HG03108 (cell line): ENCODE measurements around the gene CEACAM19.
"Not testable (repeated sequence)": the region's sequence is repeated elsewhere in the genome, so short reads cannot be mapped to it uniquely, and the experiment has no call there.

Experiments used
- ATAC-seq: cut with Tn5 transposase; IDR thresholded peaks from one replicate; pipeline ENCODE4 v1.9.1; 2021; ENCODE audit warnings: moderate library complexity; ENCODE audit not compliant: unreplicated experiment

Gene CEACAM19

DNA sequence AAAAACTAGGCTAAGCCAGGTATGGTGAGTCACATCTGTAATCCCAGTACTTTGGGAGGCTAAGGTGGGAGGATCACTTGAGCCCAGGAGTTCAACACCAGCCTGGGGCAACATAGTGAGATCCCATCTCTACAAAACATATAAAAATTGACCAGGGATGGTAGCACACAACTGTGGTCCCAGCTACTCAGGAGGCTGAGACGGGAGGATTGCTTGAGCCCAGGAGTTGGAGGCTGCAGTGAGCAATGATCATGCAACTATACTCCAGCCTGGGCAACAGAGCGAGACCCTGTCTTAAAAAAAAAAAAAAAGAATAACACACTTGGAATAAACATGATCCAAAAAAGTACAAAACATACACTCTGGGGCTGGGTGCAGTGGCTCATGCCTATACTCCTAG lies 1.3 kb upstream of the CEACAM19 start:
- not testable (repeated sequence) for ATAC-seq

DNA sequence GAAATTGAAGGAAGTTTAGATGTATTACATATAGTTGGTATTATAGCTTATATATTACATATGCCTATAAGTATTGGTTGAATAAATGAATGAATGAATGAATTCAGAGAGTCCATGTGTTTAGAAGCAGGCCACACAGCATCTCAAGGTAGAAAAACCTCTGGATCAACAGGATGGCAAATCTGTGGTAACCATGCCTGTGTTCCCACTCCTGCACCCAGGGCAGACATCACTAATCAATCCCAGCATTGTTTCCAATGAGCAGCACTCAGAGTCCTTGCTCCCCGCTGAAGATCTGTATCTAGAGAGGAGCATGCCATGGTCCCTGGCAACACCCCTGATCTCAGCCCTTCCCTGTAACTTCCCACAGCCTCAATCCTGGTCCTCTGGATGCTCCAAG lies 944 bp downstream of the CEACAM19 start:
- ATAC-seq: no peak

DNA sequence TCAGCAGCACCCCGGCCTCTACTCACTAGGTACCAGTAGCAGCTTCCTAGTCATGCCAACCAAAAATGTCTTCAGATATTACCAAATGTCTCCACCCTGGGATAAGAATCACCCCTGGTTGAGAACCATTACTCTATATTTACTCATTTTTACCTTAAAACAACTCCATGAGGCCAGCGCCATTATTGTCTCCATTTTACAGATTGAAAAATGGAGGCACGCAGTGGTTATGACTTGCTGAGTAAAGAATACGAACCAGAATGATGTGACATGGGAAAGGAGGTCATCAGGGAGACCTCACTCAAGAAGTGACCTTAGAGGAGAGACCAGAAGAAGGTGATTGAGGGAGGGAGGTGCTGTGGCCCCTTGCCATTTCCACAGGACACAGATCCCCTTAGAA lies 2.2 kb downstream of the CEACAM19 start:
- ATAC-seq: no peak

DNA sequence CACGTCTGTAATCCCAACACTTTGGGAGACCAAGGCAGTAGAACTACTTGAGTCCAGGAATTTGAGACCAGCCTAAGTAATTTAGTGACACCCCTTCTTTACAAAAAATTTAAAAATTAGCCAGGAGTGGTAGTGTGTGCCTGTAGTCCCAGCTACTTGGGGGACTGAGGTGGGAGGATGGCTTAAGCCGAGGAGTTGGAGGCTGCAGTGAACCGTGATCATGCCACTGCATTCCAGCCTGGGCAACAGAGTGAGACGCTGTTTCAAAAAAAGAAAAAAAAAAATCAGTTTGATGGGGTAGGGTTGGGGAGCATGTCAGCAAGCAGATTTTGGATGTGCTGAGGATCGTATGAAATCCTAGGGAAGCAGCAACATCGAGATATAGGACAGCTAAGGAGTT lies 4.2 kb downstream of the CEACAM19 start:
- ATAC-seq: no peak

DNA sequence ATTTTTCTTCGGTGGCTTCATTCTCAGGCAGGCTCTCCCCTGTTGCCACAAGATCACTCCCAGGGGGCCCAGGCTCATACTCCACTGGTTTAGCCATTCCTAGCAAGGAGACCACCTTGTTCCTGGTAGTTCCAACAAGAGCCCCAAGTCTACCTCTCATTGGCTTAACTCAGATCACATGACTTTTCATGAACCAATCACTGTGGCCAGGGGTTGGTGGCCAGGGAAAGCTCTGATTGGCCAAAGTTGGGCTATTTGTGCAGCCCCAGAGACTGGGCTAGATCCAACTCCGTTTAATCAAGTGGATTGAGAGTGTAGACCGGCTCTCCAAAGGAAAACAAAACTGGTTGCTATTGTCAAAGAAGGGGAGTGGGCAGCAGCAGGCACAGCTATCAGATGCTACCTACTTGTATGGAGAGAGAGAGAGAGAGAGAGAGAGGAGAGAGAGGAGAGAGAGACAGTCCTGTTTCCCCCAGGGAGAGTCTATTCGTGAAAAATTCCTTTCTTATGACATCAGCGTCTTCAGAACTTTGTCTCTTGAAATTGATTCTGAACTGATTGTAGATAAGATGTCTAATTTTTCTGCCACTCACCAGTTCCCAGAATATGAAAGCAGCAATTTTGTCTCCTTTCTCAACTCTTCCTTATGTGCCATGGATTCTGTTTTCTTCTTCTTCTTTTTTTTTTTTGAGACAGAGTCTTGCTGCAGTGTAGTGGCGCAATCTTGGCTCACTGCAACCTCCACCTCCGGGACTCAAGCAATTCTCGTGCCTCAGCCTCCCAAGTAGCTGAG lies 5.9 kb downstream of the CEACAM19 start:
- no peak for ATAC-seq

DNA sequence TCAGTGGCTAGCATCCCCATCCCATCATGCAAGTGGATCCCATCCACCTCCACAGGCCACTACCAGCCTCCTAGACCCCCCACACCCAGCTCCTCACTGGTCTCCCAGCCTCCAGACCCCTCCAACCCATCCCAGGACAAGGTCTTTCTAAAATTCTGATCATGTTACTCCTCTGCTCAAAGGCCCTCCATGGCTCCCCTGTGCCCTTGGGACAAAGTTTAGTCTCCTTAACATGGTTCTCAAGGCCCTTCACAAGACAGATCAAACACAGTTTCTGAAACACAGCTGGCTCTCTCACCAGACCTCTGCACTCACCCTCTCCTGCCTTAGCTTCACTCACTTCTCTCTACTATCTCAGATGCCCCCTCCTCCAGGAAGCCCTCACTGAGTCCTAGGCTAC lies 9.3 kb downstream of the CEACAM19 start:
- ATAC-seq: no peak

DNA sequence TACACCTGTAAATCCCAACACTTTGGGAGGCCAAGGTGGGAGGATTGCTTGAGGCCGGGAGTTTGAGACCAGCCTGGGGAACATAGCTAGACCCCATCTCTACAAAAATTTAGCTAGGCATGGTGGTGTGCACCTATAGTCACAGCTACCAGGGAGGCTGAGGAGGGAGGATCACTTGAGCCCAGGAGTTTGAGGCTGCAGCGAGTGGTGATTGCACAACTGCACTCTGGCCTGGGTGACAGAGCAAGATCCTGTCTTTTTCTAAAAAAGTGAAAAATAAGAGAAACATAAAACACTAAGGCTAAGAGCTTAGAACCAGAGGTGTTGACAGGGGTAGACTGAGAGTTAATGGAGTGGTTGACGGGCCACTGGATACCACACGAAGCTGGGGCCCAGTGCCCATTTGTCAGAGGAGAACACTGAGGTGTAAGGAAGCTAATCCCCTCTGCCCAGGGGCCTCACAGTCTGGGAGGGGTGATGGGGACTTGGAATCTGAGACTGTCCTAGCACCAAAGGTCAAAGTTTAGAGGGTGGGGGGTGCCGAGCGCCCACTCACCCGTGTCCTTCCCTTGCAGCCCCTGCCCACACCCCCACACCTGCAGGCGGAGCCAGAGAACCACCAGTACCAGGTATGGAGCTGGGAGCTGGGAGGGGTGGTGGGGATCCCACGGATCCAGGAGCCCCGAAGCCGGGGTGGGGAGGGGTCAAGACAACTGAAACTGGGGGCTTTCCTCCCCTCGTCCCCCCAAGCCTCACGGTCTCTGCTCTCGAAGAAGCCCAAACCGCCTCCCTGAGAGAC lies 10.9 kb downstream of the CEACAM19 start:
- no peak for ATAC-seq

DNA sequence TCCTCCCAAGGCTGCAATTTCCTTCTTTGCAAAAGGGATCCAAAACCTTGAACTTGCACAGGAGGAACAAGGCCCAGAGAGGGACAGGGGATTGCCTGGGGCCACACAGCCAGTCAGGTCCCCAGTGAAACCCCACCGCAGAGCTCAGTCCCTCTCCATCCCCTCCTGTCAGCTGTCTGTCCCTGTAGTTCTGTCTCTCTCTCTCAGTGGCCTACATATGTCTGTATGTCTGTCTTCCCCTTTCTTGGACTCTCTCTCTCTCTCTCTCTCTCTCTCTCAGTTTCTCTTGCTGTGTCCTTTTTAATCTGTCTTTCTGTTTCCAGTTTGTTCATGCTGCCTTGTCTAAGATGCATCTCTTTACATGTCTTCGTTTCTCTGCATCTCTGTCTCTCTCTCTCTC lies 11.5 kb downstream of the CEACAM19 start:
- ATAC-seq: no peak

DNA sequence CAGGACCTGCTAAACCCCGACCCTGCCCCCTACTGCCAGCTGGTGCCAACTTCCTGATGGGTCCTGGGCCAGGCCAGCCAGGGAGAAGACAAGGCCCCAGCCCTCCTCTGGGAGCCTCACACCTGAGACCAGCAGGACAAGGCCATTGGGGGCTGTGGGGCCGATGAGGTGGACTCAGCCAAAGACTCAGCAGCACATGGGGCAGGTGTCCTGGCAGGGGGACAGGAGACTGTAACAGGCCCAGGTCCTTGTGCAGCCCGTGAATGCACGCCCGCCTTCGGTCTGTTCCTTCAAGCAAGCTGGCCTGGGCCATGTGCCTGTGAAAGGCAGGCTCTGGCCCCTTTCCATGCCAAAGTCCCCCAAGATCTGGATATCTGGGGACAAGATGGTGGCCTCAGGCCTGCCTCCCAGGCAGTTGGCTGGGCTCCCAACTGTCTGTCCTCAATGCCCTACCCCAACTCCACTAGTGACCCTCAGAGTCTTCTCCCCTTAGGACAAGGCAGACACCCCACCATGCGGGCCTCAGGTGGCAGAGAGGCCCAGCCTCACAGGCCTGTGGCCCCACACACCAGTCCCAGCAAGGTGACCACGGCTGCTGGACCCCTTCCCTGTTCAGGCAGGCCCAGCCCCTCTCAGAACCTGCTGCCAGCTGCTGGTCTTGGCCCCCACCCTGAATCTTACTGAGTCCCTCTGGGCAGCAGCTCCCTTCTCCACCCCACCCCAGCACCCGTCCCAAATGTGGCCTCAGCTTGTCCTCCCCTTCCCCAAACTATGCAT lies 12.3 kb downstream of the CEACAM19 start:
- no peak for ATAC-seq

DNA sequence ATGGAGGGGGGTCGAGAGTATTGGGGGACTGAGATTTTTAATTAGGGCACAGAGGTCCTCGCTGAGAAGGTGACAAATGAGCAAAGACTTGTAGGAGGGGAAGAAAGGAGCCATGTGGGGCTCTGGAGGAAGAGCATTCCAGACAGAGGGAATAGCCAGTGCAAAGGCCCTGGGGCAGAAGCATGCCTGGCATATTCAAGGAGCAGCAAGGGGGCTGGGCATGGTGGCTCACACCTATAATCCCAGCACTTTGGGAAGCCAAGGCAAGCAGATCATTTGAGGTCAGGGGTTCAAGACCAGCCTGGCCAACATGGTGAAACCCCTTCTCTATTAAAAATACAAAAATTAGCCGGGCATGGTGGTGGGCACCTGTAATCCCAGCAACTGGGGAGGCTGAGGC lies 13.1 kb downstream of the CEACAM19 start:
- not testable (repeated sequence) for ATAC-seq

DNA sequence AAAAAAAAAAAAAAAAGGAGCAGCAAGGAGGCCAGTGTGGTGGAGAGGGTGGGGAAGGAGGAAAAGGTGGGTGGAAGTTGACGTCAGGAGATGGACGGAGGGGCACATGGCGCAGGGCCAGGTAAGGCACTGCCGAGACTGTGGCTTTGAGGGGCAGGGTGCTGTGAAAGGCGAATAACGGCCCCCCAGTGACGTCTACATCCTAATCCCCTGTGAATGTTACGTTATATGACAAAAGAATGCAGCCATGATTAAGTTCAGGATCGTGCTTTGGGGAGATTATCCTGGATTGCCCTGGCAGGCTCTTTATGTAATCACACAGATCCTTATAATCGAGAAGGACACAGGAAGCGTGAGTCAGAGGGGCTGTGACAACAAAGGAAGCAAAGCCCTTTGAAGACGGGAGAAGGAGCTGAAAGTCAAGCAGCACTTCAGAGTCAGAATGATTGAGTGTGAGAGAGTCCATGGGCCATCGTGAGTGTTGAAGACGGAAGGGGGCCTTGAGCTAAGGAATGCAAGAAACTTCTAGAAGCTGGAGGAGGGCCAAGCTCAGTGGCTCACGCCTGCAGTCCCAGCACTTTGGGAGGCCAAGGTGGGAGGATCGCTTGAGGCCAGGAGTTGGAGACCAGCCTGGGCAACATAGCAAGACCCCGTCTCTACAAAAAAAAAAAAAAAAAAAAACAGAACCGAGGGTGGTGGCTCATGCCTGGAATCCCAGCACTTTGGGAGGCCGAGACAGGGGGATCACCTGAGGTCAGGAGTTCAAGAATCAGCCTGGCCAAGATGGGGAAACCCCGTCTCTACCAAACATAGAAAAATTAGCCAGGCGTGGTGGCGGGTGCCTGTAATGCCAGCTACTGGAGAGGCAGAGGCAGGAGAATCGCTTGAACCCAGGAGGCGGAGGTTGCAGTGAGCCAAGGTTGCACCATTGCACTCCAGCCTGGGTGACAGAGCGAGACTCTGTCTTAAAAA lies 13.9 kb downstream of the CEACAM19 start:
- ATAC-seq: no peak

DNA sequence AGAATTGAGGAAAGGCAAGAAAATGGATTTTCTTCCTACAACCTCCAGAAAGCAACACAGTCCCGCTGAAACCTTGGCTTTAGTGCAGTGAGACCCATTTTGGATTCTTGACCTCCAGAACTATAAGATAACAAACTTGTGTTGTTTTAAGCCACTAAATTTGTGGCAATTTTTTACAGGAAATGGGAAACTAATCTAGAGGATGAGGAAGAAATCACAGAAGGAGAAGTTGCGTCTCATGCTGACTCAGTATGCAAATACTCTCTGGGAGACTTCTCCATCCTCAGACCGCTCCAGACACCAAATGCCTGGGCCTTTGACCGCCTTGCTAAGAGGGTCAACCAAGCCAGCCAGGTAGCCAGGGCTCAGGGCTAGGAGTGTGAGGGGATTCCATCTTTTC lies 14.6 kb downstream of the CEACAM19 start:
- ATAC-seq: no peak

DNA sequence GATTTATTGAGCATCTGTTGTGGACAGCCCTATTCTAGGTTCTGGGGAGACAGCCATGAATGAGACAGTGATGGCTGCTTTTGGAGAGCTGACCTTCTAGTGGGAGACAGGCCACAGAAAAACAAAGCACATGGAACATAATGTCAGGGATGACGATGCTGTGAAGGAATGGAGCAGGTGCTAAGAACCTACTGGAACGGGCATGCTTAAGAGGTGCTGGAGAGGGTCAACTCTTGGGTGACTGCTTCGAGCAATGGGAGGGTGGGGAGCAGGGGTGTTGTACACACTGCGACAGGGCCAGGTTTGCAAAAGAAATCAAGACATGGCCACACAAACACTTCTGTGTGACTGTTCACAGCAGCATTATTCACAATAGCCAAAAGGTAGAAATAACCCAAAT lies 15.6 kb downstream of the CEACAM19 start:
- ATAC-seq: no peak

DNA sequence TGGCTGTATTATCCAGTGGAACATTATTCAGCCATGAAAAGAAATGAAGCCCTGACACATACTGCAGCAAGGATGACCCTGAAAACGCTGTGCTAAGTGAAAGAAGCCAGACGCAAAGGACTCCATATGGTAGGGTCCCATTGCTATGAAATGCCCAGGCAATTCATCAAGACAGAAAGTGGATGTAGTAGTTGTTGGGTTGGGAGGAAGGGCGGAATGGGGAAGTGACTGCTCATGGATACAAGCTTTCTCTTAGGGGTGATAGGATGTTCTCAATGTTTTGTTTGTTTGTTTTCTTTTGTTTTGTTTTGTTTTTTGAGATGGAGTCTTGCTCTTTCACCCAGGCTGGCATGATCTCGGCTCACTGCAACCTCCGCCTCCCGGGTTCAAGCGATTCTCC lies 16.6 kb downstream of the CEACAM19 start:
- ATAC-seq: no peak

DNA sequence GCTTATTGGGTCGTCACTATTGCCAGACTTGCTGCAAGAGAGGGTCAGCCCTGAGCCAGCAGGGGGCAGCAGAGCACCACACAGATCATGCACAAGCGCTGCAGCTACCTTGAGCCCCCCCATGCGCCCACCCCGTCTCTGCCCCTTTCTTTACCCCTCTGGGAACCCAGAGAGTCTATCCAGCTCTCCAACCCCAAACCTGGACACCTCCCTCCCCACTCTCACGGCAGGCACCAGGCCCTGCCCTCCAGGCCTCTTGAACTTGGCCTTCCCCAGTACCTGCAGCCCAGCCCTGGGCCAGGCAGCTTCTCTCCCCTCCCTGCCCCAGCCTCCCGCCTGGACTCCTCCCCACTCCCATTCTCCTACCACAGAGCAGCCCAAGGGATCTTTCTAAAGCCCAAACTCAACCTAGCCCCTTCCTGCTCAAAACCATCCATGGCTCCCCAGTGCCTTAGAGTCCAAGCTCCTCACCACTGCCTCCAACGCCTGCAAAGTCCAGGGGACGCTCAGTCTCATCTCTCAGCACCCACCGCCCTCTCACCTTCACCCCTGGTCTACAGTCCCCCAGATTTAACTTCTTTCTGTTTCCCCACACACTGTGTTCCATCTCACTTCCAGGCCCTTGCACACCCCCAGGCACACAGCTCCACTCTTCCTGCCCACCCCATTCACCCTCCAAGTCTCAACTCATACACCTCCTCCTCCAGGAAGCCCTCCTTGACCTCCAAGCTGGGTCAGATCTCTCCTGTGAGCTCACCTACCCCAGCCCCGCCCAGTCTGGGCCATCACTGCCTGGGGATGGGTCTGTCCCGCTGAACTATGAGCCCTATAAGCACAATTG lies 18.2 kb downstream of the CEACAM19 start:
- ATAC-seq: no peak

DNA sequence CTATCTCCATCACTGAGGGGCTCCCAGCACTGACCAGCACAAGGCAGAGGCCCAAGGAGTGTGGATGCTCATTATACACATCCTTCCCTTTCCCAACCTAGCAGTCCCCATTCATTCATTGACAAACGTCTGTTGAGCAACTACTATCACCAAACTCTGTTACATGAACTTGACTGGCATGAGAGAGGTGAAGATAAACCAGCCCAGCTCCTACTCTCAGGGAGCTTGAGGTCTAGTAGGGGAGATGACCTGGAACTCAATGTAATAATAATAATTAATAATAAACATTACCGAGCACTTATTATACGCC lies 18.8 kb downstream of the CEACAM19 start:
- no peak for ATAC-seq

DNA sequence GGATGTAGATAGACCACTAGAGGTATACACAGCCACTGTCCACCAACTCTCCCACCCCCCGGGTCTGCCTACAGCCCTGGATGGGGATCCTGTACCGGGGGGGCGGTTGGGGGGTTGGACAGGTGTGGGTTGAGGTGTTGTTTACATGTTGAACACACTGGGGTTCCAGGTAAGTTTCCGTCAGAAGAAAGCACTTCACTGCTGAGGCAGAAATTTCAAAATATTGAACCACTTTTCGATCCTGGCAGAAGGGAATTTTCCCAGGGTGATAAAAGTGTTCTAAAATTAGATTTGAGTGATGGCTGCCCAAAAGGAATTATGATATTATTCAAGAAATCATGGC lies 21.1 kb downstream of the CEACAM19 start:
- ATAC-seq: peak; percentile 4

DNA sequence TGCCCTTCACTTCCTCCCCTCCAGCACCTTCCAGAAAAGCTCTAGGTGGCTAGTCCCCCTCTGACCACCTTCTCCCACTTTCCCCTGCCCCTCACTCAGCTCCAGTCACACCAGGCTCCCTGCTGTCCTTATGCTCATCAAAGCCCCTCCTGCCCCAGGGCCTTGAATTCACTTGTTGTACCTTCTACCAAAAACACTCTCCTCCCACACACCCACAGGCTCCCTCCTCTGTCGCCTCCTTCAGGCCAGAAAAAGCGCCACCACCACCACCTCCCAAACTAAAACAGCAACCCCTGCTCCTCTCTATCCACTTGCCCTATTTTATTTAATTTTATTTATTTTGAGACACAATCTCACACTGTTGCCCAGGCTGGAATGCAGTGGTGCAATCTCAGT lies 22.9 kb downstream of the CEACAM19 start:
- ATAC-seq: no peak

DNA sequence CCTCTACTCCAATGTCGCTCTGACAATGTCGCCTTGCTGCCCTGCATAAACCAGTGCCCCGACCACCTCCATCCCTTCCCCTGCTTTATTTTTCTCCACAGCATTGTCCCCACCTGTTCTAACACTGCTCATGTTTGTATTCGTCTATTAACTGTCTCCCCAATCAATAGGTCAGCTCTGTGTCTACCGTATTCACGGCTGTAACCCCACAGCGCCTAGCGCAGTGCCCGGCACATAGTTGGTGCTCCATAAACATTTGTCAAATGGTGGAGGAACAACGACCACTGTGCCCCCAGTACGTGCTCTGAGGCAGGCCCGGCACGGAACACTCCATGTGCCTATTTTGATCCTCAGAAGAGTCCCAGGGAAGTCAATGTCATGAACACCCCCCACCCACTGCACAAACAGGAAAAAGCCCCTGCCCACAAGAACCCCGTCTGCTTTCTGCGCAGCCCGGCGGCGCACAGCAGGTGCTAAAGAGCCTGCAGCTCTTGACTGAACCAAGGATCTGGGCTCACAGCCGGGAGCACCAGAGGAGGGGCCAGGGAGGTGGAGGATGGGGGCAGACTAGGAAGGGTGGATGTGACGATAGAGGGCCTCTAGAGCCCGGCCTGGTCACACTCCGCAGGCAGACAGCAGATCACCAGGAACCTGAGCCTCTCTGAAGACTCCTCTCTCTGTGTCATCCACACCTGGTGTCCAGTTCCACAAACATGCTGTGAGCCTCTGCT lies 25.8 kb downstream of the CEACAM19 start:
- ATAC-seq: no peak
